ENCODE measurements around the gene AHCYL2.

GRCh38 chr7:129471402-129471827, 246.6 kb downstream of the AHCYL2 start:
- TF ChIP-seq POLR2A (IDR thresholded peaks at IDR 0.05), result no peak
- no peak for TF ChIP-seq CTCF (IDR thresholded peaks at IDR 0.05)
